ENCODE data around the gene DNM3.

The DNM3 gene

DNA sequence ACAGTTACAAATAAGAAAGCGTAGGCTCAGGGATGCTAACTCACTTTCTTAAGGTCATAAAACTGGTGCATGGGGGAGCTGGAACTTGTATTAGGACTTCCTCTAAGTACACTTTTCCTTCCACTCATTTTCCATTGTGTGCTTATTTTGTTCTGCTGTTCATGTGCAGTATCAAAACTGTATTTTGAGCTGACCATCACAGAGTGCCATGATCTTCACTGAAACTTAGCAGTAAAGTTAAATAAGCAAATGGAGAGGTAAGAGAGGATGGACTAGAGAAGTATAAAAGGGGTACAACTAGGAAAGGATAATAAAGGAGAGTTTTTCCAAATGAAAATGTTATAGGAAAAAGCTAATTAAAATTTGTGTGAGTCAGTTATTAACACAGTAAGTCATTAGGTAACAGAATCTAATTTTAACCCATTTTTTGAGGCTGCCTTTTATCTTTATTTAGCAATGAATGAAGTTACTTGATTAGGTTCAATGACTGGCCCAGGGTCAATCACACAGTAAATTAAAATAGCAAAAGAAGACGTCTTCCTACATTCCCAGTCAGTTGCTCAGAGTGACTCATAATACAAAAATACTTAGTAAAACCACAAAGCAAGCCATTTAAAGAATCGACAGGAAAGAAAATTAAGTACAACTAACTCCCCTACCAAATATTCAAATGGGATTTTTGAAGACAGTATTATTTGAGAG, 413.4 kb downstream of the DNM3 start:
- DNase-seq: no peak

DNA sequence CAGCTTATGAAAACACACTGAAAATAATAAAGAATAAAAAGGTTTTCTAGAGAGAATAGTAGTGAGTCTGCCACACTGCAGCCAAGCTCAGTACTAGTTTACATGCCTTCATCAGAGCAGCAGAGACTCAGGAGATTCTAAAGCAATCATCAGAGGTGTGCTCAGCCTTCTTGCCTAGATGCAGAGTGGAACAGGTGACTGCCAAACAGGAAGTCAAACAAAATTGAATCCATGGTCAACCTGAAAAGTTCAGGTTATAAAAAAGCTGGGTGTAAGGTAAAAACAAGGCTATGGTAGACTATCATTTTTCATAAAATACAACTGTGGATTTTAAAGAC, 413.9 kb downstream of the DNM3 start:
- DNase-seq: no peak

- no peak for DNase-seq
These were observed 424.6 kb downstream of the DNM3 start for GRCh38 chr1:172265905-172266304.

GRCh38 chr1:172266528-172267174, 425.4 kb downstream of the DNM3 start:
- no peak for DNase-seq

- DNase-seq: no peak
These were observed 426.9 kb downstream of the DNM3 start for GRCh38 chr1:172268237-172268636.

DNA sequence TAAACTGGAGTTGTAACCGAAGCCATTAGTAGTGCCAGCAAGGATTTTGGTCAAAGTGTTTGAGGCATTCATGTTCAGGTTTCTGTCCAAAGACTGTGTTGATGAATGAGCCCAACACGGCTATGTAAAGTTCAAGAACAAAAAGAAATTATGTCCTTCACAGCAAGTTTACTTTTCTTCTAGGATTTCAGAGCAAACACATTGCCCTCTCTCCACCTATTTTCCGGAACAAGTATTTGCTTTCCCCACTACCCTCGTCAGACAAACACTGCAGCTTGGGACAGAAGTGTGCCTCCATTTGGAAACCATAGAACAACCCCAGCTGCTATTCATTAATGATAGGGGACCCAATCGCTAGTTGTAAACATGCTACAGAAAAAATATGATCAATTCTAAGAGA, 427.8 kb downstream of the DNM3 start:
- DNase-seq: peak; percentile 37

- no peak for DNase-seq
These were observed 428.3 kb downstream of the DNM3 start for GRCh38 chr1:172269644-172270043.

DNA sequence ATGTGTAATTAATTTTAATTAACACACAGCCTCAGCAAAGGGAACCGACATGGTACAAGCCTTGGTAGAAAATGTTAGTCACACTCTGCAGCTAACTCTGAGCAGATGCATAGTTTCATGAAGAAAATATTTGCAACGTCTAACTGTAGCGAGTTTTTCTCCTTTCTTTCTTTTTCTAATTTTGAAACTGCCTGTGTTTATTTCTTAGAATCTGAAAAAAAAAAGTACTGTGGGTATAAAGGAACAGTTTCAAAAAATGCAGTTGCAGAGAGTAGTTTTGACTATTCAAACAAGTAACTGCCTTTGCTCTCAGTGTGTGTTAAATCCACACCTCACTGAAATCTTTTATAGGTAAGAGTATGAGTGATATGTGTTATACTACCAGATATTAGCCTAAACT, 429.3 kb downstream of the DNM3 start:
- DNase-seq: no peak

DNA sequence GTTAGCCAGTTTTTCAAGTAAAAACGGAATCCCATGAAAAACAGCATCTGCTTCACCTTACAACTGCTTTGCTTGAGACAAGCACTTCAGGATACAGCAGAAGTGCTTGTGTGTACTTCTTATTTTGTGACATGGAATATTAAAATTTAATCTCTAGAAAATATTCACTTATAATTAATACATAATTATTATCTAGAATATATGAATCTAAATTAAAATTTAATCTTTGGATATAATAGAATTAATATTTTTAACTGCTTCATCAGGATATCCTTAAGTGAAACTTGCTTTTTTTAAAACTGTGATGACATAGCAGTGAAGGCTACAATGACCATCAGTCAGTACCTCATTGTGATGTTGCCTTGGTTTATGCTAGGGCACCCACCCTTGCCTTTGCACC, 430.8 kb downstream of the DNM3 start:
- no peak for DNase-seq

DNA sequence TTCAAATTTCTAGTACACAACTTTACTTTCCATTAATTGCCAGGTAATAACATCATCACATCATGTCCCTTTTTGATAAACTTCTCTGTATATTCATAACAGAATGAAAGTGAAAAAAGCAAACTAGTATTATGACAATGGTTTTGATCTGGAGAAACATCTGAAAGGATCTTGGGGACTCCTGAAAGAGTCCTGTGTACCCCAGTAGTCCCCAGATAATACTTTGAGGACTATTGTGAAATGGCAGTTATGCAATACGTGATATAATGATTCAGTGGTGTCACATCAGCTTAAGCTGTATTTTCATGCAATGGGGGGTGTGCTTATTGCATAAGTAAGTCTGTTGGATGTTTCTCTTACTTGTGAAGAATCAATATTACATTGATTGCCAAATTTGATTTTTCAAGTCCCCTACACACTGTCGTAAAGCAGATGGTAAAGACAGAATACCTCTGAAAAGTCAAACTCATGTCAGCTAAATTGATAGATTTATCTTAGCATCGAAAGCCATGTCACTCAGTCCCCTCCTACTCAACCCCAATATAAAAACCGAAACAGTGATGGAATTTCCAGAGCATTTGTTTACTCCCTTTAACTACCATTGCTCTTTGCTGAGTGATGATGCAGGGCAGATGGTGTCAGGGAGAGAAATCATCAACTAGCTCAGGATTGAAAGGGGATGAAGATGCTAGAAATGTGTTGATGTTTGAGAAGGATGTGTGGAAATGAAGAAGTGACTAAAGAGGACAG, 432.5 kb downstream of the DNM3 start:
- no peak for DNase-seq

- DNase-seq: no peak
These were observed 434.2 kb downstream of the DNM3 start for GRCh38 chr1:172275478-172275877.

GRCh38 chr1:172276120-172276818, 435.0 kb downstream of the DNM3 start:
- DNase-seq: no peak

DNA sequence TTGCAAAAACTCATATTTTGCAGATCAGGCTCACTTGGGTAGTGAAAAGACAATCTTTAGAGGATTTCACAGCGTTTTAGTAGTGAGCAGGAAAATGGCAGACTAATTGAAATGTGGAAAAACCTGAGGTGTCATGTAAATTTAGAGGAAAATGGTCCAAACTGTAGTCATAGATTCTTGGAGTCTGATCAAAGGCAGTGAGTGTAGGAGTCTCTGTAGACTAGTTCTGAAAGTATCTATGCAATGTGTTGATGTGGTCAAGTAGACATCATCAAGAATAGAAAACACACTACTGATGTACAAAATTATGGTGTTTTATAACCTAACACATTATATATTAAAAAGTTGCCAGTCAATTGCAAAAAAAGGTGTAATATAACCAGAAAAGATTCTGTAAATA, 436.0 kb downstream of the DNM3 start:
- DNase-seq: no peak

- no peak for DNase-seq
These were observed 436.7 kb downstream of the DNM3 start for GRCh38 chr1:172277989-172278388.

DNA sequence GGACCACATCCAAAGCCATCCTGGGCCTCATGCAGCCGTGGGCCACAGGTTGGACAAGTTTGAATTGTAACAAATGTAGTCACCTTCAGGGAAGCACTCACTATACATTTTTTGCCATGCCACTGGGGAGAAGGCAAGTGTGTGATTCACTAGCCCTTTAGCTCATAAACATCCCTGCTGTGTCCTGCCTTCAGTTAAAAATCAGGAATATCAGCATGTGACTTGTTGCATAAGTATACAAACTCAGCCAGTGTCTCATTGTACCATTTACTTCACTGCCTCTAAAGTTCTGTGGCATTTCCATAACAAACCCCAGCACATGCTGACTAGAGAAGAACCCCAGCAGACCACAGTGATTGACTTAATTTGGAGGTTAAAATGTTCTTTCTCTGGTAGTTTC, 437.2 kb downstream of the DNM3 start:
- DNase-seq: no peak

DNA sequence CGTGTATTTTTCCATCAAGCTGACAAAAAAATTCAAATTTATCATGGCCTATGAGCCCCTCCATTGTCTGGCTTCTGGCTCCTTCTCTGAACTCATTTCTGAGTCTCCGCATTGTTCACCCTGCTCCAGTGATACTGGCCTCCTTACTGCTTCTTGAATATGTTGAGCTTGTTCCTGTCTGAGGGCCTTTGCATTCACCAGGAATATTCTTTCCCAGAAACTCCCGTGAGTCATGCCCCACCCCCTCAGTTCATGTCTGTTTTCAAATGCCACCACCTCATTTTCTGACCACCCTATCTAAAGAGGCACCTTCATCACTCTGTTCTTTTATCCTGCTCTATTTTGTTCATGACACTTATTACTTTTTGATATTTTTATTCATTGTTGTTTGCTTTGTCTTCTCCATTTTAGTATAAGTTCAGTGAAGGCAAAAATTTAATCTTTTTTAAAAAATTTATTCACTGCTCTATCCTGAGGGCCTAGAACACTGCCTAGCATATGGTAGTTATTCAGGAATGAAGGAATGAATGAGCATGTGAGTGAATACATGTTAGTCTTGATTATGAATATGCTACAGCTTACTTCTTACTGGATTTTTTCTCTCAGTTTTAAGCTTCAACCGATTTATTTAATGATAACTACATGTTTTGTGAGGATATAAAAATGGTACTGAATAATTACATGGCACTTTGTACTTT, 438.8 kb downstream of the DNM3 start:
- no peak for DNase-seq

GRCh38 chr1:172283766-172284165, 442.5 kb downstream of the DNM3 start:
- no peak for DNase-seq

DNA sequence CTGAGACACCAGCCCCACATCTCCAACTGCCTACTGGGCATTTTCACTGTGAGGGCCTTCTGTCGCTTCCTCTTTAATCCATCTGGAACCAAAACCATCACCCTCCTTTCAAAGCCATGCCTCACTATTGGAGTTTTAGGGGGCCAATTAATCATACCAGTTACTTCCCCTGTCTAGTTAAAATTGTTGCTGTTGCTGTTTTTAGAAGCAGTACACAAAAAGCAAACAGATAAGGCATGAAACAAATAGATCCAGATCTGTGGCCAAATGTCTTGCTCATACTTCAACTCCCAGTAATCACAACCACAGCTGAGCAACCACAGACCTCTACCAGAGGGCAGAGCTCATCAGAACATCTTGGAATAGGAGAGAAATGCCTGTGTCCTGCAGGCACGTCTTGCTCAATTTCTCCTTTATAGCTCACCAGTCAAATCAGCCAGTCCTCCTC, 445.4 kb downstream of the DNM3 start:
- no peak for DNase-seq

DNA sequence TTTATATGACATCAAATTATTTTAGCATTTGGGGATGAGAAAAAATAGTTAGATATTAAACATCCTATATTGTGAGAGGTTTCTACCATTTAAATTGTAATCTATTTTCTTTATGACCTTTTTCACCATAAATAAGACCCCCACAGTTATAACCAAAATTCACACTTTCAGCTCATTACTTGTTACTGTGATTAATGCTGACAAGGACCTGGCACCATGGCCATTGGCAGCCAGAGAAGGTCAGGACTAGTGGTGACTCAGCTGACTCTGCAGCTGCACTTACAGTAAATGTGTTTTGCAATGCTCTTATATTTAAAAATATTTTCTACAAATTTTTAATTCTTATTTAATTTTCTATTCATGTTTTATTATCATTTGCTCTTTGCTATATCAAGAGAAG, 445.9 kb downstream of the DNM3 start:
- no peak for DNase-seq

- DNase-seq: no peak
These were observed 447.3 kb downstream of the DNM3 start for GRCh38 chr1:172288581-172288980.

- DNase-seq: no peak
These were observed 448.1 kb downstream of the DNM3 start for GRCh38 chr1:172289448-172289847.

DNA sequence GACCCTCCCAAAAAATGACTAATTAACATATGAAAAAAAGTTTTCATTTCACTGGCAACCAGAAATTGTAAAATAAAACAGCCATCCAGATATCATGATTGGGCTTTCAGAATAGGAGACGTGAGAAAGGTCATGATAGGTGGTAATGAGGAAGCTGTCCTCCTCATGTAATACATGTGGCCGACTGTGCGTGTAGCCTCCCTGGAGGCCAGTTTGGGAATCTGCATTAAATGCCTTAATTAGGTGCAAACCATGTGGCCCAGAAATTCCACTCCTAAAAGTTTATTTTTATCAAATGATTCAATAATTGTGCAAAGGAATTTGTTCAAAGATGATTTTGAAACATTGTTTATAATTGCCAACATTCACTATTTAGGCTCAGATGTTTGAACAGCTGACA, 451.5 kb downstream of the DNM3 start:
- no peak for DNase-seq

DNA sequence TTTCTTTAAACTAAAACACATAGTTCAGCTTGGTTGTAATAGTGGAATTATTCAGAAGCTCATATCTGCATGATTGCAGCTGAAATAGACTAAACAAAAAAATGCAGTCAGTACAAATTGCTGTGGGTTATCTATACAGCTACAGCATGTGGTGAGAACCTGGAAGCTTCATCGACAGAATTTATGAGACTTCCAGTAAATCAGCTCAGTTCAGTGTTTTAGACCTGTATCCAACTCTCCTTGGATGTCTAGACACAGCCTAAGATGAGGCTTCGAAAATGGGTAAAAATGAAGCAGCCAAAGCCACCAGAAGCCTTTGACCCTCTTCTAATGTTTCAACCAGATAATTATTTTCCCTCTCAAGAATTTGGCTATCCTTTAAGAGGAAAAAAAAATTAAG, 452.1 kb downstream of the DNM3 start:
- no peak for DNase-seq

Measured in NCI-H1092 treated with DMSO at 0.1 percent for 48 hours (cell line).